Endothelial cell of umbilical vein (primary cell): ENCODE results near the gene APOL4. TPM values are rescaled to one million over a fixed set of nuclear protein-coding genes. Genes with fewer than 3 reads are reported as not detected.

ENCODE experiments used
- BruUV-seq: library from RNA; stranded (reverse); fragments of 400-500 nt; replicated peaks from 2 replicates; lab custom pipeline; 2021; lab: Mats Ljungman, UMichigan
- CTCF ChIA-PET: fragments of 300-600, 350-600 bp; sonication (Branson Sonifier 250); formaldehyde crosslinking; loops from one replicate; lab custom pipeline; 2021; ENCODE audit warnings: antibody characterized with exemption, inconsistent platforms; lab: Charles Lee
- POLR2A ChIA-PET: fragments of 300-600, 350-600 bp; sonication (Branson Sonifier 250); formaldehyde crosslinking; loops from one replicate; lab custom pipeline; 2021; ENCODE audit warnings: antibody characterized with exemption, inconsistent platforms; lab: Charles Lee
- DNase-seq: peaks from one replicate; pipeline ENCODE4 v3.0.0-alpha.2; 2011; ENCODE audit warnings: low read depth, low spot score
- FAIRE-seq: peaks from 2 replicates; lab custom pipeline; 2011; peaks lifted over from hg19 to GRCh38; lab: Jason Lieb, UNC
- H2AFZ ChIP-seq: 2 replicates; pipeline ENCODE4 v1.6.0; 2012; ENCODE audit warnings: low read depth, low read length, control low read depth, inconsistent platforms
- H3K27ac ChIP-seq: 2 replicates; pipeline ENCODE4 v1.5.1; 2011; ENCODE audit warnings: low read depth, mild to moderate bottlenecking, control low read depth, low read length, moderate library complexity; ENCODE audit not compliant: insufficient read depth
- H3K27me3 ChIP-seq, 2 experiments: 2 replicates each; pipeline versions ENCODE4 v1.6.0 to v1.6.1; 2011; ENCODE audit warnings: low read length in 2 of 2, mixed read lengths in 1 of 2; ENCODE audit not compliant: control insufficient read depth in 2 of 2, insufficient read depth in 2 of 2
- H3K36me3 ChIP-seq, 2 experiments: 2 replicates in 1 of 2; 3 replicates in 1 of 2; pipeline ENCODE4 v1.5.1; 2011; ENCODE audit warnings: low read length in 2 of 2, mild to moderate bottlenecking in 1 of 2, moderate library complexity in 1 of 2; ENCODE audit not compliant: control insufficient read depth in 2 of 2, insufficient read depth in 2 of 2; ENCODE audit errors: extremely low read depth in 1 of 2
- H3K4me1 ChIP-seq: 3 replicates; pipeline ENCODE4 v1.5.1; 2011; ENCODE audit warnings: mild to moderate bottlenecking, low read length; ENCODE audit not compliant: control insufficient read depth, insufficient read depth; ENCODE audit errors: extremely low read depth
- H3K4me2 ChIP-seq: 2 replicates; pipeline ENCODE4 v1.6.1; 2011; ENCODE audit warnings: low read length, control low read depth, mixed read lengths; ENCODE audit not compliant: insufficient read depth
- H3K4me3 ChIP-seq, 3 experiments: fragments of 200-600 bp in 1 of 3; sonication (generic), shearing (Covaris generic) in 1 of 3; replicated peaks in 1 of 3; 2 replicates each; pipeline ENCODE4 v1.5.1; 2011 to 2016; ENCODE audit warnings: control low read depth in 3 of 3, low read length in 3 of 3, mild to moderate bottlenecking in 2 of 3, inconsistent platforms in 1 of 3, low read depth in 1 of 3, moderate library complexity in 1 of 3; ENCODE audit not compliant: insufficient read depth in 1 of 3
- H3K79me2 ChIP-seq: 2 replicates; pipeline ENCODE4 v1.6.0; 2012; ENCODE audit warnings: low read length, inconsistent platforms; ENCODE audit not compliant: control insufficient read depth, insufficient read depth
- H3K9ac ChIP-seq: replicated peaks from 2 replicates; pipeline ENCODE3; 2011; ENCODE audit warnings: low read length, control low read depth; ENCODE audit not compliant: insufficient read depth; ENCODE audit errors: extremely low read depth
- H3K9me1 ChIP-seq: replicated peaks from 3 replicates; pipeline ENCODE4 v1.6.0; 2011; ENCODE audit warnings: mild to moderate bottlenecking, low read length; ENCODE audit not compliant: control insufficient read depth, insufficient read depth; ENCODE audit errors: extremely low read depth
- H3K9me3 ChIP-seq: replicated peaks from 2 replicates; pipeline ENCODE4 v1.5.1; 2012; ENCODE audit warnings: low read length, inconsistent platforms; ENCODE audit not compliant: control insufficient read depth, insufficient read depth
- H4K20me1 ChIP-seq: replicated peaks from 2 replicates; pipeline ENCODE3; 2011; ENCODE audit warnings: mild to moderate bottlenecking, low read length; ENCODE audit not compliant: control insufficient read depth, insufficient read depth; ENCODE audit errors: extremely low read depth
- EZH2 ChIP-seq: IDR thresholded peaks from 2 replicates; pipeline ENCODE4 v1.6.1; 2012; ENCODE audit warnings: borderline replicate concordance, low read depth, mild to moderate bottlenecking, moderate library complexity, low read length, inconsistent platforms; ENCODE audit not compliant: severe bottlenecking
- FOS ChIP-seq: IDR thresholded peaks from 2 replicates; pipeline ENCODE4 v1.6.1; 2011; ENCODE audit warnings: mild to moderate bottlenecking, low read length, moderate library complexity, borderline replicate concordance; ENCODE audit not compliant: insufficient read depth
- GATA2 ChIP-seq: IDR thresholded peaks from 2 replicates; pipeline ENCODE4 v1.7.0; 2011; ENCODE audit warnings: low read depth, mild to moderate bottlenecking, moderate library complexity, mixed read lengths, low read length; ENCODE audit not compliant: insufficient read length, insufficient read depth
- JUN ChIP-seq: IDR thresholded peaks from 2 replicates; pipeline ENCODE4 v1.6.1; 2011; ENCODE audit warnings: borderline replicate concordance, low read depth; ENCODE audit not compliant: insufficient read length, insufficient read depth
- MYC ChIP-seq: IDR thresholded peaks from one replicate; pipeline ENCODE4 v1.6.1; 2011; ENCODE audit warnings: mild to moderate bottlenecking, low read depth, low read length
- POLR2A ChIP-seq: IDR thresholded peaks from 2 replicates; pipeline ENCODE4 v1.6.1; 2012; ENCODE audit warnings: low read depth, mild to moderate bottlenecking, control low read depth, low read length
- POLR2AphosphoS5 ChIP-seq: IDR thresholded peaks from 2 replicates; pipeline ENCODE4 v1.6.1; 2012; ENCODE audit warnings: low read depth, mild to moderate bottlenecking, control low read depth, low read length, moderate library complexity; ENCODE audit not compliant: insufficient read depth
- dilution Hi-C: fragments of 300-500 bp; cut with MboI; formaldehyde crosslinking; loops from one replicate; pipeline ENCODE4 v1.15.0; 2019; ENCODE audit warnings: low sequenced_read_pairs; ENCODE audit not compliant: extremely low pct_ligation_motif_present
- intact Hi-C: fragments of 100-400 bp; cut with micrococcal nuclease; formaldehyde crosslinking; loops from one replicate; pipeline ENCODE4 v1.10.0; 2022
- polyA plus RNA-seq, 4 experiments: library from polyadenylated mRNA; depleted of rRNA in 3 of 4; stranded (reverse) in 3 of 4; unstranded in 1 of 4; fragments of >200 nt; gene quantifications; 2 replicates each; pipeline versions ENCODE4 v1.2.1 to v1.2.3, GENCODE V29; 2011 to 2012; ENCODE audit warnings: missing spikeins in 1 of 4
- total RNA-seq: library from RNA; stranded (reverse); gene quantifications from 2 replicates; pipeline ENCODE4 v1.2.3, GENCODE V29; 2021
- TF ChIP-seq, protein P1 (sequence below): IDR thresholded peaks from 2 replicates; pipeline ENCODE4 v1.6.1; 2011; ENCODE audit not compliant: insufficient read depth, insufficient read length
- TF ChIP-seq, protein P2 (sequence below), 2 donors: IDR thresholded peaks; 1 replicate in 1 of 2; 2 replicates in 1 of 2; pipeline ENCODE4 v1.5.1; 2011; ENCODE audit warnings: low read length in 2 of 2, mild to moderate bottlenecking in 2 of 2, moderate library complexity in 2 of 2, control low read depth in 1 of 2, inconsistent platforms in 1 of 2, low read depth in 1 of 2; ENCODE audit not compliant: insufficient read depth in 1 of 2; ENCODE audit errors: extremely low read depth in 1 of 2

APOL4 gene
- total and polyA plus RNA-seq, 2 donors (not counting 3 experiments of a cell fraction or from before 2014, with no cell fraction given) = 0.33 to 0.97 TPM

DNA sequence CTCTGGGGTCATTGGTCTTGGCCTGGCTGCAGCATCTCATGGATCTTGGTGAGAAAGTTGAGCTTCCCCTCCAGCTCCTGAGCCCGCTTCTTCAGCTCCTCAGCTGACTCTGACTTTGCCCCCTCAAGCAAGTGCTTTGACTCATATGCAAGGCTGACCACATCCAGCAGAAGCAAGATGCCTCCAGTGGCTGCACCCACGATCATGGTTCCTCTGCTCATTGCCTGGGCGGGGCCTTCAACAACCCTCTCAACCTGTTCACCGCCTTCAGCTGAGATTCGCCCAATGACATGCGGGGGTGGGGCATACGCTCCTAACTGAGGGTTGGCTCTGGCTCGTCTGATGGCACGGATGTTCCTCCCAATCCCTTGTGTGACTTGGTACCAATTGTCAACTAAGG is 25.8 kb upstream of the APOL4 start:
- FAIRE-seq = no peak
- Histone ChIP-seq H2AFZ (no peak overlapping the region), H3K4me3 (no peak overlapping the region), H3K4me1 (no peaks in the 10 kb centered on the region), H3K27me3 (no peaks in the 10 kb centered on the region), H3K9me3 (no peaks in the 10 kb centered on the region), H4K20me1 (no peaks in the 10 kb centered on the region), H3K36me3 (peaks cover 11 to 20% of the 10 kb centered on the region in 2 experiments), H3K4me2 (no peak overlapping the region), H3K27ac (no peak overlapping the region), H3K9ac (no peak overlapping the region), H3K9me1 (no peaks in the 10 kb centered on the region), H3K79me2 (no peaks in the 10 kb centered on the region)
- no peak for DNase-seq
- dilution Hi-C loops = no loop called here
- TF ChIP-seq, protein P1, sequence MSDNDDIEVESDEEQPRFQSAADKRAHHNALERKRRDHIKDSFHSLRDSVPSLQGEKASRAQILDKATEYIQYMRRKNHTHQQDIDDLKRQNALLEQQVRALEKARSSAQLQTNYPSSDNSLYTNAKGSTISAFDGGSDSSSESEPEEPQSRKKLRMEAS = no peak
- ChIA-PET POLR2A (no interaction called here), CTCF (interaction anchor here (1.1 to 1.9 kb wide), 4 partner anchors 10 to 32 kb away, joined by 3 to 10 read pairs (median 4); partner anchors contain the start of gene APOL2)
- intact Hi-C loops = no loop called here
- BruUV-seq = TSS peak; percentile 57

DNA sequence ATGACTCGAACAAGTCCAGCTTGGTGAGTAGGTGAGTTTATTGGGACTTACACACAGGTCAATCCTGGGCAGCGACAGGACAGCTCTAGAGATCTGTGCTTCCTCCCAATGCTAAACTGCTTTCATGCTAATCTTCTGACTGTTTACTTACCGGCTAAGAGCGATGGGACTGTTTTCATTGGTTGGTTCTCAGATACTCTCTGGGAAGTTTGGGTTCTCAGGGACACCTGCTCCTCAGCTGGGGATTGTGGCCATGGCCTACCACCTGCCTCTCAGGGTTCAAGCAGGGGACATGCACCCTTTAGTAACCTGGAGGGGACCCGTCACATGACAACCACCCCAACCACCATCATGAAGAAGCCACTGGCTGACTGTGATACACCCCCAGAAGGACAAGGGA is 24.6 kb upstream of the APOL4 start:
- no peak overlapping the region for H3K9ac ChIP-seq
- H3K4me1 ChIP-seq = no peaks in the 10 kb centered on the region
- DNase-seq (no peak), FAIRE-seq (no peak)
- peaks cover 7 to 14% of the 10 kb centered on the region in 2 experiments for H3K36me3 ChIP-seq
- dilution Hi-C loops (no loop called here), intact Hi-C loops (no loop called here)
- no peaks in the 10 kb centered on the region for H3K27me3 ChIP-seq
- BruUV-seq = no TSS peak
- no peak overlapping the region for H2AFZ ChIP-seq
- no peak overlapping the region for H3K4me3 ChIP-seq
- no peaks in the 10 kb centered on the region for H3K9me1 ChIP-seq
- H3K79me2 ChIP-seq = no peaks in the 10 kb centered on the region
- no peaks in the 10 kb centered on the region for H4K20me1 ChIP-seq
- TF ChIP-seq, protein P2, sequence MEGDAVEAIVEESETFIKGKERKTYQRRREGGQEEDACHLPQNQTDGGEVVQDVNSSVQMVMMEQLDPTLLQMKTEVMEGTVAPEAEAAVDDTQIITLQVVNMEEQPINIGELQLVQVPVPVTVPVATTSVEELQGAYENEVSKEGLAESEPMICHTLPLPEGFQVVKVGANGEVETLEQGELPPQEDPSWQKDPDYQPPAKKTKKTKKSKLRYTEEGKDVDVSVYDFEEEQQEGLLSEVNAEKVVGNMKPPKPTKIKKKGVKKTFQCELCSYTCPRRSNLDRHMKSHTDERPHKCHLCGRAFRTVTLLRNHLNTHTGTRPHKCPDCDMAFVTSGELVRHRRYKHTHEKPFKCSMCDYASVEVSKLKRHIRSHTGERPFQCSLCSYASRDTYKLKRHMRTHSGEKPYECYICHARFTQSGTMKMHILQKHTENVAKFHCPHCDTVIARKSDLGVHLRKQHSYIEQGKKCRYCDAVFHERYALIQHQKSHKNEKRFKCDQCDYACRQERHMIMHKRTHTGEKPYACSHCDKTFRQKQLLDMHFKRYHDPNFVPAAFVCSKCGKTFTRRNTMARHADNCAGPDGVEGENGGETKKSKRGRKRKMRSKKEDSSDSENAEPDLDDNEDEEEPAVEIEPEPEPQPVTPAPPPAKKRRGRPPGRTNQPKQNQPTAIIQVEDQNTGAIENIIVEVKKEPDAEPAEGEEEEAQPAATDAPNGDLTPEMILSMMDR (IDR thresholded peaks at IDR 0.05; ENCODE audit: extremely low read depth in 1 of 2, insufficient read depth in 1 of 2, low read depth in 1 of 2, low read length in 2 of 2) = no peak
- no peak for TF ChIP-seq POLR2AphosphoS5
- TF ChIP-seq EZH2 = no peak
- no peak for TF ChIP-seq MYC
- no peak for TF ChIP-seq POLR2A
- TF ChIP-seq GATA2 = no peak
- TF ChIP-seq JUN = no peak
- TF ChIP-seq, protein P1 = no peak
- TF ChIP-seq FOS = no peak
- CTCF ChIA-PET = interaction anchor here (1.3 kb wide), 1 partner anchor 31 kb away, joined by 4 read pairs; no protein-coding TSS in a partner anchor
- H3K4me2 ChIP-seq = no peak overlapping the region
- no peaks in the 10 kb centered on the region for H3K9me3 ChIP-seq
- no peak overlapping the region for H3K27ac ChIP-seq
- POLR2A ChIA-PET = no interaction called here
